NCI-H748 (cell line): ENCODE results near the gene COLEC12.
"Not testable (repeated sequence)": the region's sequence is repeated elsewhere in the genome, so short reads cannot be mapped to it uniquely, and the experiment has no call there.

Source experiments
- DNase-seq: peaks from one replicate; lab custom pipeline; 2025; ENCODE audit not compliant: unreplicated experiment; lab: John Stamatoyannopoulos, UW

Gene COLEC12

GRCh38 chr18:293536-293935 lies 207.0 kb downstream of the COLEC12 start:
- DNase-seq: no peak

- DNase-seq: no peak
These were observed 208.2 kb downstream of the COLEC12 start for GRCh38 chr18:292271-292670.

GRCh38 chr18:289970-290369 lies 210.5 kb downstream of the COLEC12 start:
- not testable (repeated sequence) for DNase-seq

- no peak for DNase-seq
These were observed 211.5 kb downstream of the COLEC12 start for GRCh38 chr18:289026-289425.

- peak; percentile 14 for DNase-seq
These were observed 213.8 kb downstream of the COLEC12 start for GRCh38 chr18:286515-287310.

- no peak for DNase-seq
These were observed 214.7 kb downstream of the COLEC12 start for GRCh38 chr18:285817-286216.

GRCh38 chr18:275486-275885 lies 225.0 kb downstream of the COLEC12 start:
- DNase-seq: no peak

- peak; percentile 60 for DNase-seq
These were observed 226.2 kb downstream of the COLEC12 start for GRCh38 chr18:274313-274712.

- no peak for DNase-seq
These were observed 227.0 kb downstream of the COLEC12 start for GRCh38 chr18:273525-273924.

GRCh38 chr18:272650-273049 lies 227.9 kb downstream of the COLEC12 start:
- DNase-seq: no peak

GRCh38 chr18:269480-270095 lies 230.9 kb downstream of the COLEC12 start:
- DNase-seq: no peak

- DNase-seq: peak; percentile 96
These were observed 232.6 kb downstream of the COLEC12 start, which contains the start of gene THOC1 for GRCh38 chr18:267688-268552. Gene THOC1, minus strand, starts transcription at chr18:268047. Its CDS starts 28 bp downstream, at chr18:268019.

- DNase-seq: peak; percentile 79
These were observed 233.2 kb downstream of the COLEC12 start for GRCh38 chr18:267380-267687.
